HG03469 (cell line): ENCODE results near the gene WBP1L.
"Not testable (repeated sequence)": the region's sequence is repeated elsewhere in the genome, so short reads cannot be mapped to it uniquely, and the experiment has no call there.

ENCODE experiments used
- ATAC-seq: cut with Tn5 transposase; IDR thresholded peaks from one replicate; pipeline ENCODE4 v1.9.1; 2021; ENCODE audit warnings: mild to moderate bottlenecking, moderate library complexity, moderate number of reproducible peaks; ENCODE audit not compliant: unreplicated experiment

Gene WBP1L

GRCh38 chr10:102721954-102722353, 21.8 kb upstream of the WBP1L start:
- ATAC-seq: no peak

GRCh38 chr10:102723989-102724388, 19.8 kb upstream of the WBP1L start:
- no peak for ATAC-seq

- ATAC-seq: no peak
Observed at GRCh38 chr10:102726274-102726673, 17.5 kb upstream of the WBP1L start.

GRCh38 chr10:102727037-102727818, 16.5 kb upstream of the WBP1L start:
- no peak for ATAC-seq

GRCh38 chr10:102729029-102730026, 14.4 kb upstream of the WBP1L start:
- no peak for ATAC-seq

- ATAC-seq: no peak
Observed at GRCh38 chr10:102731222-102731800, 12.4 kb upstream of the WBP1L start.

GRCh38 chr10:102732661-102733060, 11.1 kb upstream of the WBP1L start:
- no peak for ATAC-seq

- no peak for ATAC-seq
Observed at GRCh38 chr10:102735065-102735562, 8.6 kb upstream of the WBP1L start.

- ATAC-seq: no peak
Observed at GRCh38 chr10:102738692-102739121, 5.0 kb upstream of the WBP1L start.

GRCh38 chr10:102740229-102740628, 3.5 kb upstream of the WBP1L start:
- ATAC-seq: no peak

- ATAC-seq: no peak
Observed at GRCh38 chr10:102741726-102742237, 2.0 kb upstream of the WBP1L start.

GRCh38 chr10:102742313-102742712, 1.4 kb upstream of the WBP1L start:
- ATAC-seq: not testable (repeated sequence)

GRCh38 chr10:102743078-102743587, 615 bp upstream of the WBP1L start:
- ATAC-seq: no peak

- no peak for ATAC-seq
Observed at GRCh38 chr10:102744374-102745051, 765 bp downstream of the WBP1L start.

- no peak for ATAC-seq
Observed at GRCh38 chr10:102745157-102745556, 1.4 kb downstream of the WBP1L start.

GRCh38 chr10:102752266-102752930, 8.7 kb downstream of the WBP1L start:
- no peak for ATAC-seq

GRCh38 chr10:102752934-102753664, 9.4 kb downstream of the WBP1L start:
- ATAC-seq: no peak

- no peak for ATAC-seq
Observed at GRCh38 chr10:102753718-102754117, 10.0 kb downstream of the WBP1L start.

- no peak for ATAC-seq
Observed at GRCh38 chr10:102757323-102757722, 13.6 kb downstream of the WBP1L start.
